ENCODE results near the gene TSSC4. TPM values are rescaled to one million over a fixed set of nuclear protein-coding genes. Genes with fewer than 3 reads are reported as not detected.

The TSSC4 gene
- total RNA-seq, 1 experiment from 2014 or later = 60.9 TPM

GRCh38 chr11:2448661-2449547 lies 48.4 kb downstream of the TSSC4 start:
- Histone ChIP-seq H3K9me3 (no peaks in the 10 kb centered on the region), H3K27me3 (replicated peaks; ENCODE audit: control insufficient read depth, insufficient read depth, low read length) (peaks cover 6% of the 10 kb centered on the region), H3K4me3 (ENCODE audit: low read depth, low read length) (no peak overlapping the region), H3K36me3 (ENCODE audit: control insufficient read depth, insufficient read depth, low read length) (no peaks in the 10 kb centered on the region), H3K4me1 (no peaks in the 10 kb centered on the region)
- DNase-seq = no peak
- Mint-ChIP-seq H3K36me3 (ENCODE audit: insufficient read depth, unreplicated experiment) (no peaks in the 10 kb centered on the region), H3K4me3 (ENCODE audit: unreplicated experiment) (no peak overlapping the region), H3K27ac (ENCODE audit: unreplicated experiment) (no peak overlapping the region), H3K9me3 (ENCODE audit: unreplicated experiment) (no peaks in the 10 kb centered on the region), H3K4me1 (ENCODE audit: low read depth, unreplicated experiment) (no peaks in the 10 kb centered on the region), H3K27me3 (ENCODE audit: insufficient read depth, unreplicated experiment) (peaks cover 10% of the 10 kb centered on the region)
- no TSS peak for BruUV-seq (replicated peaks)
- TF ChIP-seq CTCF (IDR thresholded peaks at IDR 0.05; ENCODE audit: insufficient read depth in 1 of 2, low read depth in 1 of 2, low read length in 1 of 2, severe bottlenecking in 1 of 2, unreplicated experiment in 1 of 2) = no peak
- intact Hi-C loops (cut with micrococcal nuclease; ENCODE audit: unreplicated experiment) = no loop called here
- POLR2A ChIA-PET = no interaction called here
- CTCF ChIA-PET = no interaction called here

GRCh38 chr11:2449548-2450320 lies 49.2 kb downstream of the TSSC4 start:
- H3K27me3 Mint-ChIP-seq (ENCODE audit: insufficient read depth, unreplicated experiment) = peaks cover 10% of the 10 kb centered on the region
- H3K9me3 Mint-ChIP-seq (ENCODE audit: unreplicated experiment) = no peaks in the 10 kb centered on the region
- no peaks in the 10 kb centered on the region for H3K9me3 ChIP-seq
- CTCF ChIA-PET = no interaction called here
- no peak overlapping the region for H3K4me3 ChIP-seq (ENCODE audit: low read depth, low read length)
- H3K27ac Mint-ChIP-seq (ENCODE audit: unreplicated experiment) = no peak overlapping the region
- BruUV-seq (replicated peaks) = no TSS peak
- H3K4me3 Mint-ChIP-seq (ENCODE audit: unreplicated experiment) = no peak overlapping the region
- H3K4me1 Mint-ChIP-seq (ENCODE audit: low read depth, unreplicated experiment) = no peaks in the 10 kb centered on the region
- H3K27me3 ChIP-seq (replicated peaks; ENCODE audit: control insufficient read depth, insufficient read depth, low read length) = peaks cover 6% of the 10 kb centered on the region
- H3K4me1 ChIP-seq = no peaks in the 10 kb centered on the region
- H3K36me3 ChIP-seq (ENCODE audit: control insufficient read depth, insufficient read depth, low read length) = no peaks in the 10 kb centered on the region
- DNase-seq = no peak
- intact Hi-C loops (cut with micrococcal nuclease; ENCODE audit: unreplicated experiment) = no loop called here
- no peaks in the 10 kb centered on the region for H3K36me3 Mint-ChIP-seq (ENCODE audit: insufficient read depth, unreplicated experiment)
- POLR2A ChIA-PET = interaction anchor here (0.6 kb wide), 1 partner anchor 49 kb away, joined by 3 read pairs; the partner anchor contains the start of gene TSSC4
- TF ChIP-seq CTCF (IDR thresholded peaks at IDR 0.05; ENCODE audit: insufficient read depth in 1 of 2, low read depth in 1 of 2, low read length in 1 of 2, severe bottlenecking in 1 of 2, unreplicated experiment in 1 of 2) = no peak

GRCh38 chr11:2450321-2451041 lies 49.9 kb downstream of the TSSC4 start:
- no peak overlapping the region for H3K4me3 Mint-ChIP-seq (ENCODE audit: unreplicated experiment)
- no peak for DNase-seq
- H3K9me3 Mint-ChIP-seq (ENCODE audit: unreplicated experiment) = no peaks in the 10 kb centered on the region
- Histone ChIP-seq H3K36me3 (ENCODE audit: control insufficient read depth, insufficient read depth, low read length) (no peaks in the 10 kb centered on the region), H3K4me3 (ENCODE audit: low read depth, low read length) (no peak overlapping the region), H3K27me3 (replicated peaks; ENCODE audit: control insufficient read depth, insufficient read depth, low read length) (peaks cover 4% of the 10 kb centered on the region), H3K4me1 (no peaks in the 10 kb centered on the region), H3K9me3 (no peaks in the 10 kb centered on the region)
- CTCF ChIA-PET = no interaction called here
- no peak overlapping the region for H3K27ac Mint-ChIP-seq (ENCODE audit: unreplicated experiment)
- POLR2A ChIA-PET = interaction anchor here (0.6 kb wide), 1 partner anchor 50 kb away, joined by 3 read pairs; the partner anchor contains the start of gene TSSC4
- no peaks in the 10 kb centered on the region for H3K36me3 Mint-ChIP-seq (ENCODE audit: insufficient read depth, unreplicated experiment)
- no peak for TF ChIP-seq CTCF (IDR thresholded peaks at IDR 0.05; ENCODE audit: insufficient read depth in 1 of 2, low read depth in 1 of 2, low read length in 1 of 2, severe bottlenecking in 1 of 2, unreplicated experiment in 1 of 2)
- BruUV-seq (replicated peaks) = no TSS peak
- intact Hi-C loops (cut with micrococcal nuclease; ENCODE audit: unreplicated experiment) = no loop called here
- H3K4me1 Mint-ChIP-seq (ENCODE audit: low read depth, unreplicated experiment) = no peaks in the 10 kb centered on the region
- H3K27me3 Mint-ChIP-seq (ENCODE audit: insufficient read depth, unreplicated experiment) = peaks cover 7% of the 10 kb centered on the region
